Upper lobe of left lung (tissue), 6 donors: ENCODE data around the gene RNPS1. TPM values are rescaled to one million over a fixed set of nuclear protein-coding genes. Genes with fewer than 3 reads are reported as not detected.

Experiments
- ATAC-seq, 2 donors: fragments of 200-7000 bp; cut with Tn5 transposase; one replicate each; pipeline ENCODE4 v1.9.1; 2022; ENCODE audit warnings: mild to moderate bottlenecking in 2 of 2, moderate library complexity in 2 of 2; ENCODE audit not compliant: low FRiP score in 2 of 2
- DNase-seq, 2 donors: peaks; one replicate each; pipeline ENCODE4 v3.0.0-alpha.2; 2019 to 2020
- H3K27ac ChIP-seq, 4 donors: fragments of 200-600 bp; sonication (generic); one replicate each; pipeline ENCODE4 v1.5.1; 2016 to 2019
- H3K27me3 ChIP-seq, 4 donors: fragments of 200-600 bp; sonication (generic); one replicate each; pipeline ENCODE4 v1.5.1; 2017 to 2019
- H3K36me3 ChIP-seq, 4 donors: fragments of 200-600 bp; sonication (generic); one replicate each; pipeline ENCODE4 v1.5.1; 2016 to 2019
- H3K4me1 ChIP-seq, 4 donors: fragments of 200-600 bp; sonication (generic); one replicate each; pipeline ENCODE4 v1.5.1; 2018 to 2019
- H3K4me3 ChIP-seq, 4 donors: fragments of 200-600 bp; sonication (generic); one replicate each; pipeline ENCODE4 v1.5.1; 2017 to 2019; ENCODE audit warnings: mild to moderate bottlenecking in 2 of 4, moderate library complexity in 1 of 4
- H3K9me3 ChIP-seq, 4 donors: fragments of 200-600 bp; sonication (generic); one replicate each; pipeline ENCODE4 v1.5.1; 2018 to 2019
- EP300 ChIP-seq, 4 donors: sonication (generic); formaldehyde crosslinking; IDR thresholded peaks; one replicate each; pipeline ENCODE4 v1.5.1; 2017; ENCODE audit warnings: antibody characterized with exemption in 4 of 4, control low read depth in 2 of 4
- POLR2A ChIP-seq, 4 donors: fragments of 450-650 bp; IDR thresholded peaks; one replicate each; pipeline ENCODE4 v1.5.1; 2016 to 2017; ENCODE audit warnings: antibody characterized with exemption in 4 of 4, mild to moderate bottlenecking in 2 of 4
- POLR2AphosphoS5 ChIP-seq, 2 donors: sonication (generic); formaldehyde crosslinking; IDR thresholded peaks; one replicate each; pipeline ENCODE4 v1.5.1; 2017; ENCODE audit warnings: antibody characterized with exemption in 2 of 2
- WGBS, 2 donors: methylation state at CpG; one replicate each; pipeline ENCODE4 v1.1.5; 2017 to 2018; 5-methylcytosine and 5-hydroxymethylcytosine counted together
- total RNA-seq, 6 donors: library from RNA; depleted of rRNA in 4 of 6; stranded (reverse); fragments of >200 nt in 4 of 6; gene quantifications; one replicate each; pipeline versions ENCODE4 v1.1.0 to v1.2.1, GENCODE V29; 2016 to 2021
- TF ChIP-seq, protein P1 (sequence below), 6 experiments: fragments of 450-650 bp in 4 of 6; fragments of 200-600 bp in 2 of 6; sonication (generic) in 2 of 6; IDR thresholded peaks; one replicate each; pipeline ENCODE4 v1.5.1; 2016 to 2019; ENCODE audit warnings: antibody characterized with exemption in 6 of 6
- donor health status: DM: no; HTN: no; CAD: no; lungs with moderate emphysema.
- donor health status: DM: no; HTN: yes; CAD: no; lungs with severe emphysema.

The RNPS1 gene
- total RNA-seq, 6 donors from 2014 or later, result 92.2 to 142 (median 114) TPM

GRCh38 chr16:2282866-2283555, 15.1 kb upstream of the RNPS1 start:
- Histone ChIP-seq H3K9me3 (no peaks in the 10 kb centered on the region), H3K27ac (no peak overlapping the region), H3K4me1 (no peaks in the 10 kb centered on the region), H3K27me3 (no peaks in the 10 kb centered on the region), H3K4me3 (no peak overlapping the region), H3K36me3 (peaks cover 33 to 89% (median 82%) of the 10 kb centered on the region in 4 donors)
- no peak for ATAC-seq
- TF ChIP-seq POLR2A (IDR thresholded peaks at IDR 0.05), result no peak
- no peak for TF ChIP-seq POLR2AphosphoS5 (IDR thresholded peaks at IDR 0.05)
- TF ChIP-seq EP300 (IDR thresholded peaks at IDR 0.05), result no peak
- TF ChIP-seq, protein P1, sequence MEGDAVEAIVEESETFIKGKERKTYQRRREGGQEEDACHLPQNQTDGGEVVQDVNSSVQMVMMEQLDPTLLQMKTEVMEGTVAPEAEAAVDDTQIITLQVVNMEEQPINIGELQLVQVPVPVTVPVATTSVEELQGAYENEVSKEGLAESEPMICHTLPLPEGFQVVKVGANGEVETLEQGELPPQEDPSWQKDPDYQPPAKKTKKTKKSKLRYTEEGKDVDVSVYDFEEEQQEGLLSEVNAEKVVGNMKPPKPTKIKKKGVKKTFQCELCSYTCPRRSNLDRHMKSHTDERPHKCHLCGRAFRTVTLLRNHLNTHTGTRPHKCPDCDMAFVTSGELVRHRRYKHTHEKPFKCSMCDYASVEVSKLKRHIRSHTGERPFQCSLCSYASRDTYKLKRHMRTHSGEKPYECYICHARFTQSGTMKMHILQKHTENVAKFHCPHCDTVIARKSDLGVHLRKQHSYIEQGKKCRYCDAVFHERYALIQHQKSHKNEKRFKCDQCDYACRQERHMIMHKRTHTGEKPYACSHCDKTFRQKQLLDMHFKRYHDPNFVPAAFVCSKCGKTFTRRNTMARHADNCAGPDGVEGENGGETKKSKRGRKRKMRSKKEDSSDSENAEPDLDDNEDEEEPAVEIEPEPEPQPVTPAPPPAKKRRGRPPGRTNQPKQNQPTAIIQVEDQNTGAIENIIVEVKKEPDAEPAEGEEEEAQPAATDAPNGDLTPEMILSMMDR (IDR thresholded peaks at IDR 0.05), result no peak
- DNase-seq, result no peak
- 87 to 92% methylated on average over 5 to 19 of the region's 26 CpGs for WGBS, 2 donors

DNA sequence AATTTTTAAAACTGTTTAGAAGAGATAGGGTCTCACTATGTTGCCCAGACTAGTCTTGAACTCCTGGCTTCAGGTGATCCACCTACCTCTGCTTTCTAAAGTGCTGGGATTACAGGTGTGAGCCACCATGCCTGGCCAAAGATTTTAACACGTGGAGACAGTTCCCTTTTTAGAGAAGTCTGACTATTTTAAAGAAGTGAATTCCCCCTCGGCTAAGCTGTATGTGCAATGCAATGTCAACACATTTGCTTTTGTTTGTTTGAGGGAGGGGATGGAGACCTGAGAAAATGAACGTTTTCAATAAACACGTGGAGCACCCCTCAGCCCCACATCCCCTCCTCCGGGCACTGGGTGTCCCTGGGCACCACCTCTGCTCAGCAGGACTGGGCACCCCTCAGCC, 14.3 kb upstream of the RNPS1 start:
- no peaks in the 10 kb centered on the region for H3K27me3 ChIP-seq
- no peak overlapping the region for H3K27ac ChIP-seq
- H3K36me3 ChIP-seq, result peaks cover 33 to 89% (median 81%) of the 10 kb centered on the region in 4 donors
- TF ChIP-seq POLR2AphosphoS5 (IDR thresholded peaks at IDR 0.05) (no peak), POLR2A (IDR thresholded peaks at IDR 0.05) (no peak), EP300 (IDR thresholded peaks at IDR 0.05) (no peak)
- TF ChIP-seq, protein P1 (IDR thresholded peaks at IDR 0.05), result no peak
- no peak for ATAC-seq
- 72 to 80% methylated on average over 5 of the region's 5 CpGs for WGBS, 2 donors
- no peak for DNase-seq
- no peak overlapping the region for H3K4me3 ChIP-seq
- H3K9me3 ChIP-seq, result no peaks in the 10 kb centered on the region
- no peaks in the 10 kb centered on the region for H3K4me1 ChIP-seq

- no peaks in the 10 kb centered on the region for H3K9me3 ChIP-seq
- WGBS, 2 donors, result 84 to 95% methylated on average over 15 to 24 of the region's 24 CpGs
- no peak overlapping the region for H3K27ac ChIP-seq
- DNase-seq (no peak), ATAC-seq (no peak)
- H3K4me1 ChIP-seq, result no peaks in the 10 kb centered on the region
- peaks cover 25 to 89% (median 79%) of the 10 kb centered on the region in 4 donors for H3K36me3 ChIP-seq
- H3K27me3 ChIP-seq, result no peaks in the 10 kb centered on the region
- TF ChIP-seq POLR2AphosphoS5 (IDR thresholded peaks at IDR 0.05) (no peak), POLR2A (IDR thresholded peaks at IDR 0.05) (no peak), EP300 (IDR thresholded peaks at IDR 0.05) (no peak)
- TF ChIP-seq, protein P1 (IDR thresholded peaks at IDR 0.05), result no peak
- no peak overlapping the region for H3K4me3 ChIP-seq
Observed at GRCh38 chr16:2280981-2281542, 13.1 kb upstream of the RNPS1 start.

DNA sequence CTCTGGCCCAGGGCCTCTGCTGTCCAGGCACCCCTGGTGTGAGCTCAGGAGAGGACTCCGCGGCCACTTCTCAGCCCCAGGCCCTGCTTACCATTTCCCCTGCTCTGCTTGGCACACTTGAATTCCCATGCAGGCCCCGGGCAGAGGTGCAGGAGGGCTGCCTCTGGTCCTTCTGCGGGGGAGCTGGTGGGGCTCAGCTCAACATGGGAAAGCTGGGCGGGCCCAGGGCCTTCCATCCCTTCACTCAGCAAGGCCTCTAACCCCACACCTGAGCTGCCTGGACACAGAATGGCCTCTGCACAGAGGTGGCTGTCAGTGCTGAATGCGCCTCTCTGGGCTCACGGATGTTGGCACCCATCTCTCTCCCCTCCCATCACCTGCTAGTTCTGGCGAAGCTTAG, 12.5 kb upstream of the RNPS1 start:
- DNase-seq (no peak), ATAC-seq (no peak)
- H3K36me3 ChIP-seq, result peaks cover 21 to 88% (median 79%) of the 10 kb centered on the region in 4 donors
- 67 to 90% methylated on average over 1 to 7 of the region's 8 CpGs for WGBS, 2 donors
- no peak overlapping the region for H3K4me3 ChIP-seq
- no peak for TF ChIP-seq POLR2AphosphoS5 (IDR thresholded peaks at IDR 0.05)
- TF ChIP-seq POLR2A (IDR thresholded peaks at IDR 0.05), result no peak
- no peak for TF ChIP-seq EP300 (IDR thresholded peaks at IDR 0.05)
- TF ChIP-seq, protein P1 (IDR thresholded peaks at IDR 0.05), result no peak
- H3K9me3 ChIP-seq, result no peaks in the 10 kb centered on the region
- H3K4me1 ChIP-seq, result no peaks in the 10 kb centered on the region
- H3K27me3 ChIP-seq, result no peaks in the 10 kb centered on the region
- no peak overlapping the region for H3K27ac ChIP-seq
